HG03025 (cell line): Measurements from ENCODE around the gene HERC4.
A peak's percentile ranks its signal among the peaks of the same experiment; 100 is the strongest.
"Not testable (repeated sequence)": the region's sequence is repeated elsewhere in the genome, so short reads cannot be mapped to it uniquely, and the experiment has no call there.

Source experiments
- ATAC-seq: cut with Tn5 transposase; IDR thresholded peaks from one replicate; pipeline ENCODE4 v1.9.1; 2021; ENCODE audit warnings: mild to moderate bottlenecking, moderate library complexity; ENCODE audit not compliant: unreplicated experiment, low FRiP score

Gene HERC4

GRCh38 chr10:67893637-67894036 is 181.4 kb downstream of the HERC4 start:
- ATAC-seq: no peak

GRCh38 chr10:67884842-67885670 is 190.0 kb downstream of the HERC4 start:
- peak; percentile 67 for ATAC-seq

GRCh38 chr10:67884313-67884841 is 190.7 kb downstream of the HERC4 start, which contains the start of gene SIRT1:
SIRT1 (plus strand) TSS chr10:67884656; CDS start chr10:67884722, 66 bp downstream.
- ATAC-seq: peak; percentile 83

DNA sequence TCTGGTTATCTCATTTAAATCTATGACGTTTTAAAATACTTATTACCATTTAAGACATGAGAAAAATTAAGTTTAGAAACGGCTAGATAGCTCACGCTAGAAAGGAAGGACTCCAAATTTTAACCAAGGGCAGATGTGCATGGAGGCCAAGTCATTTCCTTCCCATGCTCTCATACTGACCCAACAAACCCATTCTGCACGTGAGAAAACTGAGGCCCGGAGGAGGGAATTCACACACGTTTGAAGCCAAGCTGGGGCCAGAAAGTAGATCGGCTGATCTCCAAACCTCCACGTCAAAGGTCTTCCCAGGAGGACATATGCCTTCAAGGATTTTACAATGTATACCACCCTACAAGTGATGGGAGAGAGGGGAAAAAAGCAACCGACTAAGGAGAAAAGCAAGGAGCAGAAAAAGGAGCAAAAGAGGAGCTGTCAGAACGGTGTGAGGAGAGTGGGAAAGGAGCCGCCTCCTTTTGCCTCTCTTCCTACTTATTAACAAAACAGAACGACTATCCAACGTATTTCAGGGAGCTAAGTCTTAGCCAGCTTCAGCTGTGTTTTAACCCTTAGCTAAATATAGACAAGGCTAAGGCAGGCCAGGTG is 191.3 kb downstream of the HERC4 start:
- ATAC-seq: no peak

GRCh38 chr10:67878133-67878532 is 196.9 kb downstream of the HERC4 start:
- no peak for ATAC-seq

DNA sequence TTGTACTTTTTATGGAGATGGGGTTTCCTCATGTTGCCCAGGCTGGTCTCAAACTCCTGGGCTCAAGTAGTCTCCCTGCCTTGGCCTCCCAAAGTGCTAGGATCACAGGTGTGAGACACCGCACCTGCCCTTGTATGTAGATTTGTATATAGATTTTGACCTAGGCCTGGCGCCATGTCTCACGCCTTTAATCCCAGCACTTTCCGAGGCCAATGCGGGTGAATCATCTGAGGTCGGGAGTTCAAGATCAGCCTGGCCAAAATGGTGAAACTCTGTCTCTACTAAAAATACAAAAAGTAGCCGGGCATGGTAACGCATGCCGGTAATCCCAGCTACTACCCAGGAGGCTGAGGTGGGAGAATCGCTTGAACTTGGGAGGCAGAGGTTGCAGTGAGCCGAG is 197.7 kb downstream of the HERC4 start:
- not testable (repeated sequence) for ATAC-seq

DNA sequence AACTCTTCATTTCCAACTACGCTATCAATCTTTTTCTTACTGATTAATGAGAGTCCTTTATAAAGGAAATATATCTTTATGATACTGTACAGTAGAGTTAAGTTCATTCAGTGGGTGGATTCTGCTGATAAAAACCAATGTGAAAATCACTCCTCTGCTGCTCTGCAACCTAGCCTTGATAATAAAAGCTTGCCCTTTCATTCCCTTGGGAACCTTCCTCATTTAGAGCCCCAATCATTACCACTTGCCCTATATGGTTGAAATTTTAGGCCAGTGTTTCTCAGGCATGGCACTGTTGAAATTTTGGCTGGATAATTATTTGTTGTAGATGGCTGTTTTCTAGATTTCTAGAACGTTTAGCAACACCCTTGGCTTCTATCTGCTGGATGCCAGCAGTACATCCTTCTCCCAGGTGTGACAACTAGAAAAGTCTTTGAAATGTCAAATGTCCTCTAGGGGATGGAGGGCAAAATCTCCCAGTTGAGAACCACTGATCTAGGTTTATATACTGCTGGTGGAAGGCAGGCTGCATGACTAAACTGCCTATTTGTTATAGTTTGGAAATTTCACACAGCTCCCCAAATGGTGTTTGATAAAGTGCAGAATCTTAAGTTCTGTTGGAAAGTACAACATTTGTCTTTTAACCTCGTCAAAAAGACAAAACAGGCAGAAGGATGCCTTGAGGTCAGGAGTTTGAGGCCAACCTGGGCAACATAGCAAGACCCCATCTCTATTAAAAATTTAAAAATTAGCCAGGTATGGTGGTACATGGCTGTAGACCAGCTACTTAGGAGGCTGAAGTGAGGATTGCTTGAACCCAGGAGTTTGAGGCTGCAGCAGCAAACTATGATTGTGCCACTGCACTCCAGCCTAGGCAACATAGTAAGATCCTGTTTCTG is 199.5 kb downstream of the HERC4 start:
- no peak for ATAC-seq
